Keratinocyte (primary cell): Measurements from ENCODE around the gene HEG1. TPM values are rescaled to one million over a fixed set of nuclear protein-coding genes. Genes with fewer than 3 reads are reported as not detected.

ENCODE experiments used
- DNase-seq: peaks from one replicate; pipeline ENCODE4 v3.0.0-alpha.2; 2011; ENCODE audit warnings: low read depth, missing footprints, low spot score
- FAIRE-seq: peaks from 2 replicates; lab custom pipeline; 2011; peaks lifted over from hg19 to GRCh38; lab: Jason Lieb, UNC
- H2AFZ ChIP-seq: 2 replicates; pipeline ENCODE4 v1.6.0; 2012; ENCODE audit warnings: low read length, control low read depth, inconsistent platforms; ENCODE audit not compliant: control insufficient read depth
- H3K27ac ChIP-seq: 2 replicates; pipeline ENCODE4 v1.5.1; 2011; ENCODE audit warnings: low read length; ENCODE audit not compliant: control insufficient read depth, insufficient read depth
- H3K27me3 ChIP-seq: 3 replicates; pipeline ENCODE4 v1.6.0; 2011; ENCODE audit warnings: low read length; ENCODE audit not compliant: control insufficient read depth, insufficient read depth; ENCODE audit errors: extremely low read depth
- H3K36me3 ChIP-seq, 2 experiments: 2 replicates in 1 of 2; 3 replicates in 1 of 2; pipeline ENCODE4 v1.5.1; 2011; ENCODE audit warnings: low read length in 2 of 2, mild to moderate bottlenecking in 1 of 2; ENCODE audit not compliant: control insufficient read depth in 2 of 2, insufficient read depth in 2 of 2; ENCODE audit errors: extremely low read depth in 1 of 2
- H3K4me1 ChIP-seq: 3 replicates; pipeline ENCODE4 v1.5.1; 2011; ENCODE audit warnings: low read length; ENCODE audit not compliant: control insufficient read depth, insufficient read depth; ENCODE audit errors: extremely low read depth
- H3K4me2 ChIP-seq: 3 replicates; pipeline ENCODE4 v1.6.0; 2011; ENCODE audit warnings: low read depth, low read length; ENCODE audit not compliant: control insufficient read depth, insufficient read depth; ENCODE audit errors: extremely low read depth
- H3K4me3 ChIP-seq, 3 experiments: fragments of 200-600 bp in 1 of 3; sonication (generic) in 1 of 3; 2 replicates in 2 of 3; 3 replicates in 1 of 3; pipeline ENCODE4 v1.5.1; 2011 to 2016; ENCODE audit warnings: low read length in 3 of 3, mild to moderate bottlenecking in 3 of 3, control low read depth in 2 of 3, inconsistent platforms in 1 of 3, low read depth in 1 of 3, mixed read lengths in 1 of 3, mixed run types in 1 of 3, moderate library complexity in 1 of 3; ENCODE audit not compliant: control insufficient read depth in 2 of 3, insufficient read depth in 2 of 3; ENCODE audit errors: extremely low read depth in 1 of 3
- H3K79me2 ChIP-seq: 2 replicates; pipeline ENCODE4 v1.6.0; 2012; ENCODE audit warnings: low read length; ENCODE audit not compliant: control insufficient read depth, insufficient read depth
- H3K9ac ChIP-seq: 3 replicates; pipeline ENCODE4 v1.6.0; 2011; ENCODE audit warnings: low read length; ENCODE audit not compliant: control insufficient read depth, insufficient read depth; ENCODE audit errors: extremely low read depth
- H3K9me1 ChIP-seq: 3 replicates; pipeline ENCODE4 v1.6.0; 2011; ENCODE audit warnings: low read length; ENCODE audit not compliant: control insufficient read depth, insufficient read depth; ENCODE audit errors: extremely low read depth
- H3K9me3 ChIP-seq: 2 replicates; pipeline ENCODE4 v1.5.1; 2012; ENCODE audit warnings: low read depth, low read length; ENCODE audit not compliant: control insufficient read depth
- H4K20me1 ChIP-seq: 3 replicates; pipeline ENCODE4 v1.6.0; 2011; ENCODE audit warnings: low read length; ENCODE audit not compliant: control insufficient read depth, insufficient read depth; ENCODE audit errors: extremely low read depth
- EZH2 ChIP-seq: IDR thresholded peaks from one replicate; pipeline ENCODE4 v1.6.1; 2012; ENCODE audit warnings: inconsistent platforms, mild to moderate bottlenecking, low read length, moderate library complexity
- dilution Hi-C: fragments of 300-500 bp; cut with MboI; formaldehyde crosslinking; loops from one replicate; pipeline ENCODE4 v1.7.0; 2020; ENCODE audit warnings: low sequenced_read_pairs; ENCODE audit not compliant: extremely low pct_ligation_motif_present
- polyA plus RNA-seq, 5 experiments: library from polyadenylated mRNA; depleted of rRNA in 3 of 5; stranded (reverse) in 3 of 5; stranded (forward) in 1 of 5; unstranded in 1 of 5; fragments of >200 nt; gene quantifications; 1 replicate in 1 of 5; 2 replicates in 3 of 5; 3 replicates in 1 of 5; pipeline versions ENCODE4 v1.2.1 to v1.2.3, GENCODE V29; 2011 to 2012; ENCODE audit warnings: missing spikeins in 2 of 5, low read depth in 1 of 5, low replicate concordance in 1 of 5
- TF ChIP-seq, protein P1 (sequence below), 3 experiments: IDR thresholded peaks in 1 of 3; conservative IDR thresholded peaks in 1 of 3; optimal IDR thresholded peaks in 1 of 3; 2 replicates in 2 of 3; 3 replicates in 1 of 3; pipeline versions ENCODE3 to v1.5.1; 2011; ENCODE audit warnings: low read length in 3 of 3, mild to moderate bottlenecking in 3 of 3, moderate library complexity in 2 of 3, control low read depth in 1 of 3, inconsistent platforms in 1 of 3; ENCODE audit not compliant: insufficient read depth in 2 of 3; ENCODE audit errors: extremely low read depth in 1 of 3

The HEG1 gene
- polyA plus RNA-seq, 1 donor (not counting 4 experiments of a cell fraction or from before 2014, with no cell fraction given): 12.7 TPM

GRCh38 chr3:125080077-125080476 is 24.3 kb upstream of the HEG1 start:
- Histone ChIP-seq H3K9ac (no peak overlapping the region), H3K9me1 (no peaks in the 10 kb centered on the region), H3K27me3 (no peaks in the 10 kb centered on the region), H3K36me3 (peaks cover 3% of the 10 kb centered on the region in 2 experiments), H3K4me3 (no peak overlapping the region), H3K4me2 (no peak overlapping the region), H3K27ac (no peak overlapping the region), H3K4me1 (peaks cover 4% of the 10 kb centered on the region), H2AFZ (no peak overlapping the region), H3K9me3 (no peaks in the 10 kb centered on the region), H3K79me2 (no peaks in the 10 kb centered on the region), H4K20me1 (no peaks in the 10 kb centered on the region)
- no peak for FAIRE-seq
- dilution Hi-C loops: no loop called here
- no peak for DNase-seq
- TF ChIP-seq, protein P1, sequence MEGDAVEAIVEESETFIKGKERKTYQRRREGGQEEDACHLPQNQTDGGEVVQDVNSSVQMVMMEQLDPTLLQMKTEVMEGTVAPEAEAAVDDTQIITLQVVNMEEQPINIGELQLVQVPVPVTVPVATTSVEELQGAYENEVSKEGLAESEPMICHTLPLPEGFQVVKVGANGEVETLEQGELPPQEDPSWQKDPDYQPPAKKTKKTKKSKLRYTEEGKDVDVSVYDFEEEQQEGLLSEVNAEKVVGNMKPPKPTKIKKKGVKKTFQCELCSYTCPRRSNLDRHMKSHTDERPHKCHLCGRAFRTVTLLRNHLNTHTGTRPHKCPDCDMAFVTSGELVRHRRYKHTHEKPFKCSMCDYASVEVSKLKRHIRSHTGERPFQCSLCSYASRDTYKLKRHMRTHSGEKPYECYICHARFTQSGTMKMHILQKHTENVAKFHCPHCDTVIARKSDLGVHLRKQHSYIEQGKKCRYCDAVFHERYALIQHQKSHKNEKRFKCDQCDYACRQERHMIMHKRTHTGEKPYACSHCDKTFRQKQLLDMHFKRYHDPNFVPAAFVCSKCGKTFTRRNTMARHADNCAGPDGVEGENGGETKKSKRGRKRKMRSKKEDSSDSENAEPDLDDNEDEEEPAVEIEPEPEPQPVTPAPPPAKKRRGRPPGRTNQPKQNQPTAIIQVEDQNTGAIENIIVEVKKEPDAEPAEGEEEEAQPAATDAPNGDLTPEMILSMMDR (optimal IDR thresholded peaks at IDR 0.05 in 1 of 3, IDR thresholded peaks at IDR 0.05 in 1 of 3, conservative IDR thresholded peaks at IDR 0.05 in 1 of 3; ENCODE audit: extremely low read depth in 1 of 3, insufficient read depth in 2 of 3, low read length in 3 of 3): no peak
- TF ChIP-seq EZH2: no peak

- no peak overlapping the region for H3K9ac ChIP-seq
- dilution Hi-C loops: no loop called here
- no peaks in the 10 kb centered on the region for H3K9me1 ChIP-seq
- H3K4me1 ChIP-seq: peaks cover 4% of the 10 kb centered on the region
- no peak for DNase-seq
- H3K27me3 ChIP-seq: no peaks in the 10 kb centered on the region
- TF ChIP-seq, protein P1 (optimal IDR thresholded peaks at IDR 0.05 in 1 of 3, IDR thresholded peaks at IDR 0.05 in 1 of 3, conservative IDR thresholded peaks at IDR 0.05 in 1 of 3; ENCODE audit: extremely low read depth in 1 of 3, insufficient read depth in 2 of 3, low read length in 3 of 3): no peak
- TF ChIP-seq EZH2: no peak
- H3K36me3 ChIP-seq: peaks cover 3% of the 10 kb centered on the region in 2 experiments
- H4K20me1 ChIP-seq: no peaks in the 10 kb centered on the region
- H3K27ac ChIP-seq: no peak overlapping the region
- no peak overlapping the region for H3K4me3 ChIP-seq
- H3K4me2 ChIP-seq: no peak overlapping the region
- no peak for FAIRE-seq
- no peak overlapping the region for H2AFZ ChIP-seq
- H3K9me3 ChIP-seq: no peaks in the 10 kb centered on the region
- no peaks in the 10 kb centered on the region for H3K79me2 ChIP-seq
Observed at GRCh38 chr3:125079675-125080045, 23.9 kb upstream of the HEG1 start.
